Raji (cell line): ENCODE data around the gene EEFSEC.

Source experiments
- POLR2A ChIP-seq: IDR thresholded peaks from 2 replicates; pipeline ENCODE4 v1.6.1; 2011; ENCODE audit warnings: low read depth, low read length, control low read depth; ENCODE audit not compliant: insufficient read depth

EEFSEC gene

GRCh38 chr3:128349963-128350599, 196.8 kb downstream of the EEFSEC start:
- TF ChIP-seq POLR2A: no peak

- TF ChIP-seq POLR2A: no peak
Measured at GRCh38 chr3:128351546-128351945, 198.3 kb downstream of the EEFSEC start.

- no peak for TF ChIP-seq POLR2A
Measured at GRCh38 chr3:128352326-128352725, 199.0 kb downstream of the EEFSEC start.

- TF ChIP-seq POLR2A: no peak
Measured at GRCh38 chr3:128353361-128353965, 200.2 kb downstream of the EEFSEC start.

GRCh38 chr3:128353991-128354687, 200.9 kb downstream of the EEFSEC start:
- no peak for TF ChIP-seq POLR2A

- no peak for TF ChIP-seq POLR2A
Measured at GRCh38 chr3:128354788-128355542, 201.7 kb downstream of the EEFSEC start.

GRCh38 chr3:128355543-128355919, 202.2 kb downstream of the EEFSEC start:
- no peak for TF ChIP-seq POLR2A

GRCh38 chr3:128356822-128357221, 203.5 kb downstream of the EEFSEC start:
- no peak for TF ChIP-seq POLR2A

- TF ChIP-seq POLR2A: no peak
Measured at GRCh38 chr3:128357538-128357937, 204.3 kb downstream of the EEFSEC start.

- no peak for TF ChIP-seq POLR2A
Measured at GRCh38 chr3:128358156-128358895, 205.0 kb downstream of the EEFSEC start.

- no peak for TF ChIP-seq POLR2A
Measured at GRCh38 chr3:128359060-128359664, 205.9 kb downstream of the EEFSEC start.

GRCh38 chr3:128359846-128360642, 206.8 kb downstream of the EEFSEC start:
- no peak for TF ChIP-seq POLR2A

GRCh38 chr3:128360705-128361271, 207.5 kb downstream of the EEFSEC start:
- TF ChIP-seq POLR2A: no peak

- no peak for TF ChIP-seq POLR2A
Measured at GRCh38 chr3:128362026-128362965, 209.0 kb downstream of the EEFSEC start.
